ENCODE results near the gene GART.

- TF ChIP-seq POLR2AphosphoS5 (IDR thresholded peaks at IDR 0.05; ENCODE audit: low read depth, low read length) (peak; percentile 73; the same call in 1 of the 2 replicates), POLR2A (IDR thresholded peaks at IDR 0.05; ENCODE audit: low read depth, low read length) (peak; percentile 58; the same call in 1 of the 2 replicates)
Measured at GRCh38 chr21:33541756-33542639, at the start of gene GART.
